ENCODE results near the gene CFAP70. TPM values are rescaled to one million over a fixed set of nuclear protein-coding genes. Genes with fewer than 3 reads are reported as not detected.

CFAP70 gene
- total and polyA plus RNA-seq, 2 of the 8 experiments (the other 6 are each of a cell fraction or from before 2014, with no cell fraction given), result 0.21 to 0.30 TPM

DNA sequence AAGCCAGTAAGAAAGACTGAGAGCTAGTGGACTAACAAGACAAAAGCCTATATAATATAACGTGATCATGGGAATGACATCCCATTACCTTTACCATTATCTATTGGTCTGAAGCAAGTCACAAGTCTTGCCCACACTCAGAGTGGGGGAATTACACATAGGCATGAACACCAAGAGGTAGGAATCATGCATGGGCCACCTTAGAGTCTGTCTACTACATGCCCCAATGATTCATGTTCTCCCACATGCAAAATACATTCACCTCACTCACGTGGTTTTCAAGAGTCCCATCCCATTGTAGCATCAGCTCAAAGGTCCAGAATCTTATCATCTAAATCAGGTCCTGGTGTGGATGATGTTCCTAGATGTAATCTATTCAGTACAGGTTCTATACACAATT lies 141.0 kb downstream of the CFAP70 start (continued):
- TF ChIP-seq CHD7 (IDR thresholded peaks at IDR 0.05; ENCODE audit: insufficient replicate concordance, low read length) (no peak), SP4 (IDR thresholded peaks at IDR 0.05; ENCODE audit: low read length) (no peak), JUND (IDR thresholded peaks at IDR 0.05; ENCODE audit: low read length) (no peak), CHD1 (IDR thresholded peaks at IDR 0.05; ENCODE audit: low read depth, low read length) (no peak), TCF12 (IDR thresholded peaks at IDR 0.05; ENCODE audit: low read depth, low read length) (no peak), EZH2 (IDR thresholded peaks at IDR 0.05; ENCODE audit: low read depth, low read length, severe bottlenecking) (no peak), ASH2L (IDR thresholded peaks at IDR 0.05; ENCODE audit: low read length) (no peak), POU5F1 (IDR thresholded peaks at IDR 0.05; ENCODE audit: low read depth, low read length) (no peak), RNF2 (IDR thresholded peaks at IDR 0.05; ENCODE audit: borderline replicate concordance, low read depth, low read length, missing control alignments, poor library complexity, severe bottlenecking) (no peak), KDM5A (IDR thresholded peaks at IDR 0.05; ENCODE audit: low read length) (no peak), GABPA (IDR thresholded peaks at IDR 0.05; ENCODE audit: borderline replicate concordance, insufficient read depth, low read length) (no peak)
